GM12878 (cell line): Measurements from ENCODE around the gene PTPRC.

ENCODE experiments used
- ASH2L ChIP-seq: fragments of 300-600, 200-600 bp; sonication (generic); IDR thresholded peaks from 2 replicates; pipeline ENCODE4 v1.6.1; 2017; ENCODE audit warnings: low read depth, mild to moderate bottlenecking, borderline replicate concordance
- FOXM1 ChIP-seq: IDR thresholded peaks from 2 replicates; pipeline ENCODE4 v1.6.1; 2012; ENCODE audit warnings: low read depth, mild to moderate bottlenecking, inconsistent platforms, low read length, moderate library complexity
- JUND ChIP-seq: IDR thresholded peaks from 2 replicates; pipeline ENCODE4 v1.6.1; 2012; ENCODE audit warnings: low read depth, mild to moderate bottlenecking, low read length, improper control_type of control experiment, moderate library complexity
- SMC3 ChIP-seq: IDR thresholded peaks from 2 replicates; pipeline ENCODE4 v1.6.1; 2011; ENCODE audit warnings: low read length, improper control_type of control experiment, borderline replicate concordance
- TF ChIP-seq, protein P1 (sequence below): fragments of 450-650 bp; IDR thresholded peaks from 2 replicates; pipeline ENCODE4 v1.6.1; 2018; ENCODE audit warnings: mild to moderate bottlenecking, low read depth, moderate library complexity; ENCODE audit not compliant: partially characterized antibody
- TF ChIP-seq, protein P2 (sequence below), 3 experiments: IDR thresholded peaks in 2 of 3; conservative IDR thresholded peaks in 1 of 3; 2 replicates each; pipeline ENCODE4 v1.5.1; 2011; ENCODE audit warnings: low read depth in 3 of 3, low read length in 3 of 3, mild to moderate bottlenecking in 3 of 3, control low read depth in 2 of 3, moderate library complexity in 2 of 3, inconsistent platforms in 1 of 3, mixed read lengths in 1 of 3; ENCODE audit not compliant: control insufficient read depth in 2 of 3, insufficient read depth in 1 of 3; ENCODE audit errors: extremely low read depth in 1 of 3
- TF ChIP-seq, protein P3 (sequence below): fragments of 450-650 bp; IDR thresholded peaks from 2 replicates; pipeline ENCODE4 v1.6.1; 2016; ENCODE audit warnings: mild to moderate bottlenecking

DNA sequence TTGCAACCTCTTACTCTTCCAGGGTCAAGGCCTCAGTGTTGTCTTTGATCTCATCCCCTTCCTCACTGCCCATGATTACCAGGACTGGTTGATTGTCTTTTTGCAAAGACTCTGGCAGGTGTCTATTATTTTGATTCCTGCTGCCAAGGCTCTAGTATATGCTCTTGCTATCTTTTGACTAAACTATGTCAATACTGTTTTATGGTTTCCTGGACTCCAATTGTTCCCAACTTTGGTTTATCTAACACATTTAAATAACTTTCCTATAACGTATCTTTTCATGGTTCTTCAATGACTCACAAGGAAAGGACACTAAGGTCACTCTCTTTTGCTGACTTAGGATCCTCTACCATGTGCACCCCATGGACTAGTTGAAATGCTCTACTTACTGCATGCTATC lies 141.5 kb downstream of the PTPRC start:
- TF ChIP-seq, protein P1, sequence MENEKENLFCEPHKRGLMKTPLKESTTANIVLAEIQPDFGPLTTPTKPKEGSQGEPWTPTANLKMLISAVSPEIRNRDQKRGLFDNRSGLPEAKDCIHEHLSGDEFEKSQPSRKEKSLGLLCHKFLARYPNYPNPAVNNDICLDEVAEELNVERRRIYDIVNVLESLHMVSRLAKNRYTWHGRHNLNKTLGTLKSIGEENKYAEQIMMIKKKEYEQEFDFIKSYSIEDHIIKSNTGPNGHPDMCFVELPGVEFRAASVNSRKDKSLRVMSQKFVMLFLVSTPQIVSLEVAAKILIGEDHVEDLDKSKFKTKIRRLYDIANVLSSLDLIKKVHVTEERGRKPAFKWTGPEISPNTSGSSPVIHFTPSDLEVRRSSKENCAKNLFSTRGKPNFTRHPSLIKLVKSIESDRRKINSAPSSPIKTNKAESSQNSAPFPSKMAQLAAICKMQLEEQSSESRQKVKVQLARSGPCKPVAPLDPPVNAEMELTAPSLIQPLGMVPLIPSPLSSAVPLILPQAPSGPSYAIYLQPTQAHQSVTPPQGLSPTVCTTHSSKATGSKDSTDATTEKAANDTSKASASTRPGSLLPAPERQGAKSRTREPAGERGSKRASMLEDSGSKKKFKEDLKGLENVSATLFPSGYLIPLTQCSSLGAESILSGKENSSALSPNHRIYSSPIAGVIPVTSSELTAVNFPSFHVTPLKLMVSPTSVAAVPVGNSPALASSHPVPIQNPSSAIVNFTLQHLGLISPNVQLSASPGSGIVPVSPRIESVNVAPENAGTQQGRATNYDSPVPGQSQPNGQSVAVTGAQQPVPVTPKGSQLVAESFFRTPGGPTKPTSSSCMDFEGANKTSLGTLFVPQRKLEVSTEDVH = no peak
- TF ChIP-seq ASH2L = no peak
- TF ChIP-seq, protein P2, sequence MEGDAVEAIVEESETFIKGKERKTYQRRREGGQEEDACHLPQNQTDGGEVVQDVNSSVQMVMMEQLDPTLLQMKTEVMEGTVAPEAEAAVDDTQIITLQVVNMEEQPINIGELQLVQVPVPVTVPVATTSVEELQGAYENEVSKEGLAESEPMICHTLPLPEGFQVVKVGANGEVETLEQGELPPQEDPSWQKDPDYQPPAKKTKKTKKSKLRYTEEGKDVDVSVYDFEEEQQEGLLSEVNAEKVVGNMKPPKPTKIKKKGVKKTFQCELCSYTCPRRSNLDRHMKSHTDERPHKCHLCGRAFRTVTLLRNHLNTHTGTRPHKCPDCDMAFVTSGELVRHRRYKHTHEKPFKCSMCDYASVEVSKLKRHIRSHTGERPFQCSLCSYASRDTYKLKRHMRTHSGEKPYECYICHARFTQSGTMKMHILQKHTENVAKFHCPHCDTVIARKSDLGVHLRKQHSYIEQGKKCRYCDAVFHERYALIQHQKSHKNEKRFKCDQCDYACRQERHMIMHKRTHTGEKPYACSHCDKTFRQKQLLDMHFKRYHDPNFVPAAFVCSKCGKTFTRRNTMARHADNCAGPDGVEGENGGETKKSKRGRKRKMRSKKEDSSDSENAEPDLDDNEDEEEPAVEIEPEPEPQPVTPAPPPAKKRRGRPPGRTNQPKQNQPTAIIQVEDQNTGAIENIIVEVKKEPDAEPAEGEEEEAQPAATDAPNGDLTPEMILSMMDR (IDR thresholded peaks at IDR 0.05 in 2 of 3, conservative IDR thresholded peaks at IDR 0.05 in 1 of 3; ENCODE audit: control insufficient read depth in 2 of 3, extremely low read depth in 1 of 3, insufficient read depth in 1 of 3, low read depth in 3 of 3, low read length in 3 of 3) = no peak
- TF ChIP-seq JUND = no peak
- no peak for TF ChIP-seq SMC3
- TF ChIP-seq FOXM1 = no peak
- TF ChIP-seq, protein P3, sequence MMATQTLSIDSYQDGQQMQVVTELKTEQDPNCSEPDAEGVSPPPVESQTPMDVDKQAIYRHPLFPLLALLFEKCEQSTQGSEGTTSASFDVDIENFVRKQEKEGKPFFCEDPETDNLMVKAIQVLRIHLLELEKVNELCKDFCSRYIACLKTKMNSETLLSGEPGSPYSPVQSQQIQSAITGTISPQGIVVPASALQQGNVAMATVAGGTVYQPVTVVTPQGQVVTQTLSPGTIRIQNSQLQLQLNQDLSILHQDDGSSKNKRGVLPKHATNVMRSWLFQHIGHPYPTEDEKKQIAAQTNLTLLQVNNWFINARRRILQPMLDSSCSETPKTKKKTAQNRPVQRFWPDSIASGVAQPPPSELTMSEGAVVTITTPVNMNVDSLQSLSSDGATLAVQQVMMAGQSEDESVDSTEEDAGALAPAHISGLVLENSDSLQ = no peak
